Smooth muscle cell (in vitro differentiated cells): ENCODE results near the gene INPP5D. TPM values are rescaled to one million over a fixed set of nuclear protein-coding genes. Genes with fewer than 3 reads are reported as not detected.
A peak's percentile ranks its signal among the peaks of the same experiment; 100 is the strongest.

Source experiments
- DNase-seq: peaks from one replicate; lab custom pipeline; 2025; ENCODE audit not compliant: unreplicated experiment; lab: John Stamatoyannopoulos, UW
- H2AFZ ChIP-seq: fragments of 200-600 bp; sonication (generic); 2 replicates; pipeline ENCODE4 v1.6.0; 2016; ENCODE audit warnings: antibody characterized with exemption, low read depth, mild to moderate bottlenecking
- H3F3A ChIP-seq: fragments of 200-600 bp; sonication (generic); 2 replicates; pipeline ENCODE4 v1.6.0; 2017; ENCODE audit warnings: antibody characterized with exemption, low read depth
- H3K27ac ChIP-seq: fragments of 200-600 bp; sonication (generic); 2 replicates; pipeline ENCODE4 v1.5.1; 2016; ENCODE audit warnings: low read depth, mild to moderate bottlenecking
- H3K27me3 ChIP-seq: fragments of 200-600 bp; sonication (generic); 2 replicates; pipeline ENCODE4 v1.6.1; 2016; ENCODE audit warnings: low read depth, mild to moderate bottlenecking
- H3K36me3 ChIP-seq: fragments of 200-600 bp; sonication (generic); 2 replicates; pipeline ENCODE4 v1.5.1; 2016; ENCODE audit warnings: low read depth
- H3K4me1 ChIP-seq: fragments of 200-600 bp; sonication (generic); 2 replicates; pipeline ENCODE4 v1.5.1; 2016; ENCODE audit warnings: low read depth
- H3K4me2 ChIP-seq: fragments of 200-600 bp; sonication (generic); 2 replicates; pipeline ENCODE4 v1.6.0; 2016; ENCODE audit warnings: mild to moderate bottlenecking
- H3K4me3 ChIP-seq: fragments of 200-600 bp; sonication (generic); 2 replicates; pipeline ENCODE4 v1.5.1; 2016; ENCODE audit warnings: mild to moderate bottlenecking
- H3K79me2 ChIP-seq: fragments of 200-600 bp; sonication (generic); 2 replicates; pipeline ENCODE4 v1.6.0; 2016; ENCODE audit warnings: low read depth, mild to moderate bottlenecking
- H3K9ac ChIP-seq: fragments of 200-600 bp; sonication (generic); 2 replicates; pipeline ENCODE4 v1.6.0; 2016; ENCODE audit warnings: low read depth
- H3K9me3 ChIP-seq: fragments of 200-600 bp; sonication (generic); replicated peaks from 2 replicates; pipeline ENCODE4 v1.5.1; 2016; ENCODE audit warnings: low read depth
- H4K20me1 ChIP-seq: fragments of 200-600 bp; sonication (generic); 2 replicates; pipeline ENCODE4 v1.6.0; 2016; ENCODE audit warnings: low read depth
- WGBS: methylation state at CpG from one replicate; pipeline ENCODE4 v1.1.7; 2016; ENCODE audit warnings: low lambda C conversion rate; 5-methylcytosine and 5-hydroxymethylcytosine counted together
- polyA plus RNA-seq: library from polyadenylated mRNA; unstranded; fragments of >200 nt; fragmentation: Nextera tagmentation; extraction: Ambion mirVana; gene quantifications from 2 replicates; pipeline ENCODE4 v1.2.1, GENCODE V29; 2016
- total RNA-seq: library from RNA; depleted of rRNA; stranded (reverse); fragments of >200 nt; gene quantifications from 2 replicates; pipeline ENCODE4 v1.2.3, GENCODE V29; 2014
- TF ChIP-seq, protein P1 (sequence below): fragments of 200-600 bp; sonication (generic); IDR thresholded peaks from 2 replicates; pipeline ENCODE4 v1.5.1; 2017; ENCODE audit warnings: borderline replicate concordance, mild to moderate bottlenecking, antibody characterized with exemption; ENCODE audit not compliant: insufficient read depth, poor library complexity, severe bottlenecking

The INPP5D gene
- total and polyA plus RNA-seq, 2 experiments from 2014 or later = 5.6 to 17.8 TPM

DNA sequence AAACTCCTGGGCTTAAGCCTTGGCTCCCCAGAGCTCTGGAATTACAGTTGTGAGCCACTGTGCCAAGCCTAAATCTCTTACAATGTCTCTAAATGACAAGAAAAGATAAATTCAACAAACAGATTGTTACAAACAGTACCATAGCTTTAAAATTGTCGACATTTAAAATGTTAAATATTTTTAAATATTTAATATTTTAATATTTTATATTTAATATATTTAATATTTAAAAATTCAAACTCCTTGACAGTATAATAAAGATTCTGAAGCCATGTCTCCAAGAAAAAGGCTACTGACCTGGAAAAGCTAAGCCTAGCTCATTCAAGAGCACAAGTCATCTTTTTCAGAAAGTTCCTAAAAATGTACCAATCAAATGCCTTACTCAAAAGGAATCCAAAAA, 75.3 kb downstream of the INPP5D start:
- Histone ChIP-seq H3K27ac (no peak overlapping the region), H3K27me3 (peaks cover 7% of the 10 kb centered on the region), H3K36me3 (no peaks in the 10 kb centered on the region), H4K20me1 (no peaks in the 10 kb centered on the region), H3K4me2 (no peak overlapping the region), H3F3A (no peaks in the 10 kb centered on the region), H3K9me3 (no peaks in the 10 kb centered on the region), H3K4me3 (no peak overlapping the region), H3K79me2 (no peaks in the 10 kb centered on the region), H3K4me1 (peaks cover 7% of the 10 kb centered on the region), H3K9ac (no peak overlapping the region), H2AFZ (no peak overlapping the region)
- TF ChIP-seq, protein P1, sequence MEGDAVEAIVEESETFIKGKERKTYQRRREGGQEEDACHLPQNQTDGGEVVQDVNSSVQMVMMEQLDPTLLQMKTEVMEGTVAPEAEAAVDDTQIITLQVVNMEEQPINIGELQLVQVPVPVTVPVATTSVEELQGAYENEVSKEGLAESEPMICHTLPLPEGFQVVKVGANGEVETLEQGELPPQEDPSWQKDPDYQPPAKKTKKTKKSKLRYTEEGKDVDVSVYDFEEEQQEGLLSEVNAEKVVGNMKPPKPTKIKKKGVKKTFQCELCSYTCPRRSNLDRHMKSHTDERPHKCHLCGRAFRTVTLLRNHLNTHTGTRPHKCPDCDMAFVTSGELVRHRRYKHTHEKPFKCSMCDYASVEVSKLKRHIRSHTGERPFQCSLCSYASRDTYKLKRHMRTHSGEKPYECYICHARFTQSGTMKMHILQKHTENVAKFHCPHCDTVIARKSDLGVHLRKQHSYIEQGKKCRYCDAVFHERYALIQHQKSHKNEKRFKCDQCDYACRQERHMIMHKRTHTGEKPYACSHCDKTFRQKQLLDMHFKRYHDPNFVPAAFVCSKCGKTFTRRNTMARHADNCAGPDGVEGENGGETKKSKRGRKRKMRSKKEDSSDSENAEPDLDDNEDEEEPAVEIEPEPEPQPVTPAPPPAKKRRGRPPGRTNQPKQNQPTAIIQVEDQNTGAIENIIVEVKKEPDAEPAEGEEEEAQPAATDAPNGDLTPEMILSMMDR = no peak
- 86% methylated on average over 1 of the region's 1 CpG for WGBS
- no peak for DNase-seq

DNA sequence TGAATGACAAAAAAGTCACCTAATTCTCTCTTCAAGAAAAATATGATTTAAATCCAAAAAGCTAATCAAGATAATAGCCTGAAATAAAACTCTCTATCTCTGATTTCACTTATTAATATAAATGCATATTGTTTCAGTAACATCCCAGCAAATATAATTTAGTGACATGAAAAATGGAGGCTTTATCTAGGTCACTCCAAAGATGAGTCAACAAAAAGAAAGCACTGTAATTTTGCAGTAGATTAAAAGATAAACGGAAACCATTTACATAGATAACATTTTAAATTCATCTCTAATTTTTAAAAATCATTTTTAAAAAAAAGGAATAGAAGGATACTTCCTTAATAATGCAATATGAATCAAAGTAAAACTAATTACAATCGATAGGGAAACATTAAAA, 76.9 kb downstream of the INPP5D start:
- Histone ChIP-seq H3K9ac (no peak overlapping the region), H3K4me2 (no peak overlapping the region), H3K4me3 (no peak overlapping the region), H3K27ac (no peak overlapping the region), H3K4me1 (peaks cover 7% of the 10 kb centered on the region), H4K20me1 (no peaks in the 10 kb centered on the region), H3F3A (no peaks in the 10 kb centered on the region), H3K79me2 (no peaks in the 10 kb centered on the region), H2AFZ (no peak overlapping the region), H3K27me3 (peaks cover 7% of the 10 kb centered on the region), H3K36me3 (no peaks in the 10 kb centered on the region), H3K9me3 (no peaks in the 10 kb centered on the region)
- DNase-seq = no peak
- WGBS = 92% methylated on average over 2 of the region's 2 CpGs
- TF ChIP-seq, protein P1 = no peak

DNA sequence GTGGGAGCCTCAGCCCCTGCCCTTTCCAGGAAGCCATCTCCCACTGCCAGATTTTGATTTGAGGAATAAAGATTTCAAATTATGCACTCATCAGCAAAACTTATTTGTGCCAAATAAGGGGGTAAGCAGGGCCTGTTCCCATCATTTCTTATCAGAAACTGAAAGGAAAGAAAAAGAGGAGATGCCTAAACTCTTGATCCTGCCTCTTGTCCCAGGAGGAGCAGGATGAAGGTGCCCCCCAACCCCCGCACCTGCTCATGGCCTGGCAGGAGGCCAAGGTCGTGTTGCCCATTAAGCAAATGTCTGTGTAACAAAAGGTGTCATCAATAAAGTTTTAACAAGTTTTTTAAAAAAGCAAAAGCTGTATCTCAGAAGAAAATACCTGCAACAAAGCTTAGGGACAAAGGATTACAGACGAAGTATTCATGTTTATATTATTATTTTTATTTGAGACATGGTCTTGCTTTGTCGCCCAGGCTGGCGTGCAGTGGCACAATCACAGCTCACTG, 80.0 kb downstream of the INPP5D start:
- Histone ChIP-seq H3K4me3 (no peak overlapping the region), H3K27me3 (peaks cover 4% of the 10 kb centered on the region), H3K79me2 (no peaks in the 10 kb centered on the region), H3F3A (no peaks in the 10 kb centered on the region), H3K9me3 (no peaks in the 10 kb centered on the region), H2AFZ (peak overlapping the region; percentile 43), H4K20me1 (no peaks in the 10 kb centered on the region), H3K27ac (no peak overlapping the region), H3K9ac (peak overlapping the region; percentile 57), H3K36me3 (no peaks in the 10 kb centered on the region), H3K4me2 (peak overlapping the region; percentile 71), H3K4me1 (peaks cover 7% of the 10 kb centered on the region)
- WGBS = 79% methylated on average over 5 of the region's 5 CpGs
- DNase-seq = no peak
- TF ChIP-seq, protein P1 = no peak

DNA sequence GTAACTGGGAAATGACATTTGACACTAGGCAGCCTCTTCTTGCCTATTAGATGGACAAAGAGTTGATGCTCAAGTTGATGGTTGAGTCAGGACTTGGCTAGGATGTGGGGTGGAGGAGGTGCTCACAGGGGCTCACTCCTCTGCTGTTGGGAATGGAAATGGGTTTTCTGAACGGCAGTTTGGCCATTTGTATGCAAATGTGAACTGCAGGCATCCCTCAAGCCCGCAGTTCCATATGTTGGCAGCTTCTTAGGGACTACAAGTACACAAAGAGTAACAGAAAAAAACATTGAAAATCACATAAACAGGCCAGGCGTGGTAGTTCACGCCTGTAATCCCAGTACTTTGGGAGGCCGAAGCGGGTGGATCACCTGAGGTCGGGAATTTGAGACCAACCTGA, 80.8 kb downstream of the INPP5D start:
- Histone ChIP-seq H4K20me1 (no peaks in the 10 kb centered on the region), H3K4me1 (peaks cover 7% of the 10 kb centered on the region), H2AFZ (no peak overlapping the region), H3K79me2 (no peaks in the 10 kb centered on the region), H3K9me3 (no peaks in the 10 kb centered on the region), H3K9ac (no peak overlapping the region), H3K27me3 (peaks cover 4% of the 10 kb centered on the region), H3K36me3 (no peaks in the 10 kb centered on the region), H3K27ac (no peak overlapping the region), H3K4me3 (no peak overlapping the region), H3K4me2 (peak overlapping the region; percentile 71), H3F3A (no peaks in the 10 kb centered on the region)
- TF ChIP-seq, protein P1 = no peak
- DNase-seq = no peak
- WGBS = 73% methylated on average over 7 of the region's 7 CpGs
